SK-N-DZ (cell line): Measurements from ENCODE around the gene PDK3.

ENCODE experiments used
- DNase-seq: peaks from one replicate; pipeline ENCODE4 v3.0.0-alpha.2; 2015; ENCODE audit warnings: low spot score
- small RNA-seq, 2 experiments: library from RNA; depleted of rRNA; stranded (forward); fragments of <200 nt; gene quantifications; one replicate each; pipeline ENCODE3, GENCODE V24; 2014

The PDK3 gene

DNA sequence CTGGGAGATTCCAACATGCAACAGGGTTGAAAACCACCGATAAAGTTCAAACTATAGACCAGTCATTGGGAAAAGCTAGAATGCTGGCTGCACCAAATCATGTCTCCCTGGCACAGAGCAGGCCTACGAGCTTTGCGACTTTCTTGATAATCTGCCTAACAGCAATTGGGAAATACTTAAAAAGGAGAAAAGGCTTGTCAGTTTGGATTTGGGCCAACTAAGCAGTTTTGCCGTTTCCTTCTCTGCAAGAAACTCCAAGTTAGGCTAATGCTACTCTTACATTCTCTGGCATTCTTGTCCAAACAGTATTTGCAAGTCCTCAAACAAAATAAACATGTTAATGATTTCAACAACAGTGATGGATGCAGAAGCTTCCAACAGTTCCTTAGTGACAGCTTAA, 87.9 kb downstream of the PDK3 start:
- DNase-seq: no peak

DNA sequence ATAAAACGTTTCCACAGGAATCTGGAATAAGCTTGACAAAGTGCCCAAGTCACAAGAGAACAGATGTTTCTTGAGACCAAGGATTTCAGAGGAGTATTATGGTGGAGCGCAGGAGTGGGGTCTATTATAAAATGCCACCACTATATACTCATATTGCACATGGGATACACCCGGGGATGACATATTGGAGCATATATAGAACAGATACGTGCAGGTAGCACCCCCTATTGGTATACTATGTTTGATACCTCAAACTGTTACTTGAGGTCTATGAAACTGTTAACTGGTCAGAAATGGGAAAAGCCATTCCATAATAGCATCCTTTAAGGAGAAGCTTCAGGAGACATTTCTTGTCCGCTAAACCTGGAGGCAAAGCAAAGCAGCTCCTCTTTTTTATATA, 96.0 kb downstream of the PDK3 start:
- DNase-seq: no peak

DNA sequence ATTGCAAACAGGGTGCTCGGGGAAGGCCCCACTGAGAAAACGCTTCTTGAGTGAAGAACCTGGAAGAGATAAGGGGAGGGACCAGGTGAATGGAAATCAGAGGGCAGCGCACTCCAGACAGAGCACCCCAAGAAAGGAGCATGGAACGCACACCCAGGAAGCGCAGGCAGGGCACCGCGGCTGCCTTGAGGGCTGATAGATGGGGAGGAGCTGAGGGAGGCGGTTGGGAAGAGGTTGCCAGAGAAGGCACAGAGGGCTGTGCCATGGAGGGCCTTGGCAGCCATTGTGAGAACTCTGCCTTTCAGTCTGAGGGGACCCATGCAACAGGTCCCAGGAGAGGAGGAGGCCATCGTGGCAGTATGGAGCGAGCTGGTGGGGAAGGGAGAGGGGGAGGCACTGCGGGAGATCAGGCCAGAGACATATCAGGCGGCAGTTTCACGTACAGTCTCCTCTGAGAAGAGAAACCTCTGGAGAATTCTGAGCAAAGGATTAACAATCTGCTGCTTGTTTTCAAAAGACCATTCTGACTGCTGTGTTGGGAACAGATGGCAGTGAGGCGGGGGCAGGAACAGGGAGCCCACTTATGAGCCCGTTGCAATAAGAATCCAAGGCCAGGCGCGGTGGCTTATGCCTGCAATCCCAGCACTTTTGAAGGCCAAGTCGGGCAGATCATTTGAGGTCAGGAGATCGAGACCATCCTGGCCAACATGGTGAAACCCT, 98.4 kb downstream of the PDK3 start:
- DNase-seq: no peak

DNA sequence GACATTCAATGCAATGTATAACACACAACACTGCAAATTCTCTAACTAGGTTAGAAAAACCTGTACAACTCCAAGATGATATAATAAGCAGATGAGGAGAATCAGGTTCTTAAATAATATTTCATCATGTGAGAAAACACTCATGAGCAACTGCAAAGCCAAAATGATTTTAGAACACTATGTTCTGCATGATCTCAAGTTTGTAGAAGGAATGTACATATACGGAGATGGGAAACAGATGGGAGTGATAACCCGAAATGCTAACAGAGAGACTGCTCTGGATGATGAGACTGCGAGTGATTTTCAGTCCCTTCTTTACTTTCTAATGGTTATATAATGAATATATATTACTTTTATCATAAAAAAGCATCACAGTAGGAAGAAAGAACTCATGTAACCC, 101.2 kb downstream of the PDK3 start:
- no peak for DNase-seq

DNA sequence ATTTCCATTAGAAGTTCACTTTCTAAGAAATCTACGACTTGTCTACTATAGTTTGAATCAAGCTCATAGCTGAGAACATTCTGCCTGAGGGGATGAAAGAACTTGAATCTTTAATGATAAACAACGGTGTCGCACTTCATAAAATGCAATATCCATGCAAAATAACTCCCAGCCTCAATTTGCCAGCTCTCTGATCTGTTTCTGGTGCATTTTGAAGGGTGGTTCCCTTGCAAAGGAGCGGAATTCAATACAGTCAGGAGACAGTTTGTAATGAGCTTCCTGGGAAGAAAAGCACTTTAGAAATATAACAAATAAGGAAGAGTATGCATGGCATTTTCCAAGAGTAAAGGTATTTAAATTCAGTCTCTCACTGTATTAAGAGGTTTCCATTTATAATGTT, 102.1 kb downstream of the PDK3 start:
- DNase-seq: no peak

DNA sequence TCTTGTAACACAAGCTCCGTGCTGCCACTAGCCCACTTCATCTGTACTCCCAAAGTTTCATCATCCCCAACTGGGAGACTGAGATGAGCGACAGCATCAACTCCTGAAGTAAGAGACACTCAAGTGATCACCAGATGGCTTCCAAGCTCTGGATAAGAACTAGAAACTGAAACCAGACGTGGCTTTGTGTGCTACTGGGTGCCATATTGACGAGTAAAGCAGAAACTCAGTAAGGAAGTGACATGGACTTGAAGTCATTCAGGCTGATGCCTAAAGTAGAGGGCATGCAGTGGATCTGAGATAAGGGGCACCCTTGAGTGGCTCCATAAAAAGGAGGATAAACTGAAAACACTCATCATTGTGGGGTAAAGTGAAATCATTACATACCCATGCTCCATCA, 109.7 kb downstream of the PDK3 start:
- DNase-seq: no peak

DNA sequence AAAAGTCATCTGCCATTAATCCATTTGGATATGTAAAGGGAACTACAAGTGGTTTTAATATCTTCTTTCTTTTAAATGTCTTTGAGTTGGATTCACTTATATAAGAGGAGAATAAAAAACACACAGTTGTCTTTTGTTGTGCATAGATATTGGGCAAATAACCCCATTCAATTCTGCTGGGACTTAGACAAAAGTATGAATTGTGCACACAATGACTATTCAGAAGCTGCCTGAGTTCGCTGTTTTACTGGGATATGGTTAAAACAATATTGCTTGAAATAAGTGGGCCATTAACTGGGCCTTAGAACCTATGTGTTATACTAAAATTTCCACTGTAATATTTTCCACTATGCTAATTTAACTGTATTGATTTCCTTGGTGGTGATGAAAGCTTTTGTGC, 110.4 kb downstream of the PDK3 start:
- no peak for DNase-seq

DNA sequence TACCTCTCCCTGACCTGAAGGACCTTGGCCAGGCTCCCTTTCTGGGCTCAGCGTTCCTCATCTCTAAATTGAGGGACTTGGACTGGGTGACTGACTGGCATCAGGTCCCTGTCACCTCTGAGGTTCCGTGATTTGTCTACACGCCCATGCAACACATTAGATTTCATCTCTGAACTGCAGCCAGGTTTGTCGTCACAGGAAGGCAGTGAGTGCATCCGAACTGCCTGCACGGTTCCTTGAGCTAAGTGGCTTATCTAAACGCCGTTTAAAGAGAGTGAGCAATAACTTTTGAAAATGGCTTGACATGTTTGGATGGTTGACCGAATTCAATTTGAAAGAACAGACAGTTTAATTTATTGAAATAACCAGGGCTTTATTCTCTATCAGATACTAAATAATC, 112.0 kb downstream of the PDK3 start:
- DNase-seq: no peak

Small RNA genes within 50 kb of the gene (small RNA-seq; reads per million reads assigned to genes)
- 0 reads per million in 2 experiments for gene SNRPEP9
